ENCODE results near the gene AFF3. TPM values are rescaled to one million over a fixed set of nuclear protein-coding genes. Genes with fewer than 3 reads are reported as not detected.
A peak's percentile ranks its signal among the peaks of the same experiment; 100 is the strongest.

The AFF3 gene
- total RNA-seq, 6 experiments from 2014 or later: 0.80 to 8.2 (median 6.8) TPM

- Mint-ChIP-seq H3K4me3 (no peak overlapping the region), H3K36me3 (ENCODE audit: low read depth) (no peaks in the 10 kb centered on the region), H3K9me3 (no peaks in the 10 kb centered on the region), H3K27me3 (ENCODE audit: insufficient read depth) (peaks cover 6% of the 10 kb centered on the region; the same call in 1 of the 2 replicates), H3K4me1 (ENCODE audit: low read depth) (peaks cover 7% of the 10 kb centered on the region; the same call in 1 of the 2 replicates), H3K27ac (no peak overlapping the region)
- DNase-seq: no peak
- TF ChIP-seq CTCF (IDR thresholded peaks at IDR 0.05): no peak
Observed at GRCh38 chr2:99960790-99961189, 181.6 kb downstream of the AFF3 start.

- peaks cover 7% of the 10 kb centered on the region; the same call in 1 of the 2 replicates for H3K4me1 Mint-ChIP-seq (ENCODE audit: low read depth)
- no peak overlapping the region for H3K4me3 Mint-ChIP-seq
- TF ChIP-seq CTCF (IDR thresholded peaks at IDR 0.05): no peak
- no peaks in the 10 kb centered on the region for H3K36me3 Mint-ChIP-seq (ENCODE audit: low read depth)
- no peak for DNase-seq
- H3K27me3 Mint-ChIP-seq (ENCODE audit: insufficient read depth): peaks cover 6% of the 10 kb centered on the region; the same call in 1 of the 2 replicates
- no peak overlapping the region for H3K27ac Mint-ChIP-seq
- no peaks in the 10 kb centered on the region for H3K9me3 Mint-ChIP-seq
Observed at GRCh38 chr2:99960291-99960690, 182.1 kb downstream of the AFF3 start.

GRCh38 chr2:99959261-99960014, 183.0 kb downstream of the AFF3 start:
- peaks cover 6% of the 10 kb centered on the region; the same call in 1 of the 2 replicates for H3K27me3 Mint-ChIP-seq (ENCODE audit: insufficient read depth)

GRCh38 chr2:99957332-99958133, 184.9 kb downstream of the AFF3 start:
- no peaks in the 10 kb centered on the region for H3K9me3 Mint-ChIP-seq
- no peaks in the 10 kb centered on the region for H3K36me3 Mint-ChIP-seq (ENCODE audit: low read depth)
- TF ChIP-seq CTCF (IDR thresholded peaks at IDR 0.05): no peak
- DNase-seq: peak; percentile 3
- no peak overlapping the region for H3K4me3 Mint-ChIP-seq
- peaks cover 6% of the 10 kb centered on the region; the same call in 1 of the 2 replicates for H3K27me3 Mint-ChIP-seq (ENCODE audit: insufficient read depth)
- peaks cover 7% of the 10 kb centered on the region; the same call in 1 of the 2 replicates for H3K4me1 Mint-ChIP-seq (ENCODE audit: low read depth)
- H3K27ac Mint-ChIP-seq: no peak overlapping the region

More at GRCh38 chr2:99959261-99960014, 183.0 kb downstream of the AFF3 start:
- no peaks in the 10 kb centered on the region for H3K9me3 Mint-ChIP-seq
- no peak overlapping the region for H3K27ac Mint-ChIP-seq
- TF ChIP-seq CTCF (IDR thresholded peaks at IDR 0.05): no peak
- H3K4me3 Mint-ChIP-seq: no peak overlapping the region
- peaks cover 7% of the 10 kb centered on the region; the same call in 1 of the 2 replicates for H3K4me1 Mint-ChIP-seq (ENCODE audit: low read depth)
- no peak for DNase-seq
- no peaks in the 10 kb centered on the region for H3K36me3 Mint-ChIP-seq (ENCODE audit: low read depth)

GRCh38 chr2:99956232-99957030, 186.0 kb downstream of the AFF3 start:
- DNase-seq: no peak
- Mint-ChIP-seq H3K9me3 (no peaks in the 10 kb centered on the region), H3K4me1 (ENCODE audit: low read depth) (peaks cover 7% of the 10 kb centered on the region; the same call in 1 of the 2 replicates), H3K27ac (no peak overlapping the region), H3K36me3 (ENCODE audit: low read depth) (no peaks in the 10 kb centered on the region), H3K4me3 (no peak overlapping the region), H3K27me3 (ENCODE audit: insufficient read depth) (peaks cover 6% of the 10 kb centered on the region; the same call in 1 of the 2 replicates)
- no peak for TF ChIP-seq CTCF (IDR thresholded peaks at IDR 0.05)

Measured in HFFc6 (cell line).